Activated naive CD4-positive, alpha-beta T cell treated with anti-CD3 and anti-CD28 coated beads for 36 hours (primary cell): ENCODE measurements around the gene SYT7. TPM values are rescaled to one million over a fixed set of nuclear protein-coding genes. Genes with fewer than 3 reads are reported as not detected.
A peak's percentile ranks its signal among the peaks of the same experiment; 100 is the strongest.

Experiments
- CTCF ChIA-PET: fragments of 350-600 bp; sonication (Branson Sonifier 250); formaldehyde crosslinking; loops from one replicate; lab custom pipeline; 2021; ENCODE audit warnings: antibody characterized with exemption; lab: Charles Lee
- DNase-seq: peaks from one replicate; pipeline ENCODE4 v3.0.0-alpha.2; 2020
- H3K27ac Mint-ChIP-seq: one replicate; pipeline ENCODE4 v1.8.0; 2021; ENCODE audit warnings: mild to moderate bottlenecking, mixed read lengths
- H3K27me3 Mint-ChIP-seq: one replicate; pipeline ENCODE4 v1.8.0; 2021; ENCODE audit warnings: low read depth, mixed read lengths
- H3K36me3 Mint-ChIP-seq: one replicate; pipeline ENCODE4 v1.8.0; 2021; ENCODE audit warnings: low read depth, mixed read lengths
- H3K4me1 Mint-ChIP-seq: one replicate; pipeline ENCODE4 v1.8.0; 2021; ENCODE audit warnings: low read depth, mixed read lengths
- H3K4me3 Mint-ChIP-seq: one replicate; pipeline ENCODE4 v1.8.0; 2021; ENCODE audit warnings: mild to moderate bottlenecking, moderate library complexity, mixed read lengths
- H3K9me3 Mint-ChIP-seq: one replicate; pipeline ENCODE4 v1.8.0; 2021; ENCODE audit warnings: mixed read lengths
- intact Hi-C: fragments of 100-400 bp; cut with micrococcal nuclease; formaldehyde crosslinking; loops from one replicate; pipeline ENCODE4 v1.15.1; 2023
- total RNA-seq, 2 experiments: library from RNA; stranded (reverse); gene quantifications; one replicate each; pipeline ENCODE4 v1.2.3, GENCODE V29; 2021

Gene SYT7
- total RNA-seq, 2 experiments from 2014 or later, result not detected

GRCh38 chr11:61536676-61537270 lies 44.1 kb downstream of the SYT7 start:
- CTCF ChIA-PET, result interaction anchor here (0.7 kb wide), 1 partner anchor 20 kb away, joined by 3 read pairs; no protein-coding TSS in a partner anchor
- no peak overlapping the region for H3K4me3 Mint-ChIP-seq
- no peaks in the 10 kb centered on the region for H3K9me3 Mint-ChIP-seq
- H3K27me3 Mint-ChIP-seq, result peaks cover 4% of the 10 kb centered on the region
- no peaks in the 10 kb centered on the region for H3K4me1 Mint-ChIP-seq
- intact Hi-C loops, result no loop called here
- no peak overlapping the region for H3K27ac Mint-ChIP-seq
- H3K36me3 Mint-ChIP-seq, result no peaks in the 10 kb centered on the region
- no peak for DNase-seq

GRCh38 chr11:61535998-61536675 lies 44.7 kb downstream of the SYT7 start:
- Mint-ChIP-seq H3K36me3 (no peaks in the 10 kb centered on the region), H3K4me3 (no peak overlapping the region), H3K27me3 (peaks cover 2% of the 10 kb centered on the region), H3K27ac (no peak overlapping the region), H3K4me1 (no peaks in the 10 kb centered on the region), H3K9me3 (no peaks in the 10 kb centered on the region)
- CTCF ChIA-PET, result interaction anchor here (0.7 kb wide), 1 partner anchor 19 kb away, joined by 3 read pairs; no protein-coding TSS in a partner anchor
- no peak for DNase-seq
- intact Hi-C loops, result no loop called here

- Mint-ChIP-seq H3K4me1 (no peaks in the 10 kb centered on the region), H3K27ac (no peak overlapping the region), H3K27me3 (peaks cover 2% of the 10 kb centered on the region), H3K9me3 (no peaks in the 10 kb centered on the region), H3K4me3 (no peak overlapping the region), H3K36me3 (no peaks in the 10 kb centered on the region)
- CTCF ChIA-PET, result no interaction called here
- no peak for DNase-seq
- intact Hi-C loops, result loop anchor here (5.0 kb wide), 1 partner anchor 102 kb away; no protein-coding TSS in a partner anchor
These were observed 45.7 kb downstream of the SYT7 start for GRCh38 chr11:61534933-61535839.

GRCh38 chr11:61534025-61534932 lies 46.6 kb downstream of the SYT7 start:
- H3K9me3 Mint-ChIP-seq, result no peaks in the 10 kb centered on the region
- intact Hi-C loops, result loop anchor here (5.0 kb wide), 1 partner anchor 103 kb away; no protein-coding TSS in a partner anchor

GRCh38 chr11:61533401-61533800 lies 47.5 kb downstream of the SYT7 start:
- CTCF ChIA-PET, result interaction anchor here (0.6 to 2.9 kb wide), 3 partner anchors 16 to 67 kb away, joined by 3 to 15 read pairs (median 4); no protein-coding TSS in a partner anchor
- Mint-ChIP-seq H3K27ac (no peak overlapping the region), H3K4me1 (no peaks in the 10 kb centered on the region), H3K9me3 (no peaks in the 10 kb centered on the region), H3K36me3 (no peaks in the 10 kb centered on the region), H3K27me3 (peaks cover 2% of the 10 kb centered on the region), H3K4me3 (no peak overlapping the region)
- intact Hi-C loops, result loop anchor here (5.0 kb wide), 1 partner anchor 104 kb away; no protein-coding TSS in a partner anchor
- no peak for DNase-seq

More at GRCh38 chr11:61534025-61534932, 46.6 kb downstream of the SYT7 start:
- CTCF ChIA-PET, result interaction anchor here (1.4 to 2.9 kb wide), 2 partner anchors 17 to 52 kb away, joined by 4 to 15 read pairs; no protein-coding TSS in a partner anchor
- H3K27me3 Mint-ChIP-seq, result peaks cover 2% of the 10 kb centered on the region
- no peaks in the 10 kb centered on the region for H3K4me1 Mint-ChIP-seq
- DNase-seq, result no peak
- H3K36me3 Mint-ChIP-seq, result no peaks in the 10 kb centered on the region
- no peak overlapping the region for H3K4me3 Mint-ChIP-seq
- no peak overlapping the region for H3K27ac Mint-ChIP-seq

- Mint-ChIP-seq H3K4me3 (no peak overlapping the region), H3K27me3 (peaks cover 2% of the 10 kb centered on the region), H3K27ac (no peak overlapping the region), H3K9me3 (no peaks in the 10 kb centered on the region), H3K4me1 (no peaks in the 10 kb centered on the region), H3K36me3 (no peaks in the 10 kb centered on the region)
- intact Hi-C loops, result loop anchor here (5.0 kb wide), 1 partner anchor 104 kb away; no protein-coding TSS in a partner anchor
- CTCF ChIA-PET, result interaction anchor here (0.6 to 2.9 kb wide), 4 partner anchors 16 to 67 kb away, joined by 3 to 15 read pairs (median 6); no protein-coding TSS in a partner anchor
- no peak for DNase-seq
These were observed 47.9 kb downstream of the SYT7 start for GRCh38 chr11:61533039-61533375.

- H3K4me3 Mint-ChIP-seq, result no peak overlapping the region
- H3K27me3 Mint-ChIP-seq, result peaks cover 5% of the 10 kb centered on the region
- peak; percentile 59 for DNase-seq
- no peaks in the 10 kb centered on the region for H3K36me3 Mint-ChIP-seq
- intact Hi-C loops, result loop anchor here (5.0 kb wide), 1 partner anchor 105 kb away; no protein-coding TSS in a partner anchor
- H3K27ac Mint-ChIP-seq, result no peak overlapping the region
- H3K4me1 Mint-ChIP-seq, result no peaks in the 10 kb centered on the region
- CTCF ChIA-PET, result interaction anchor here (0.5 to 2.9 kb wide), 18 partner anchors 9 to 556 kb away, joined by 3 to 17 read pairs (median 3); no protein-coding TSS in a partner anchor
- no peaks in the 10 kb centered on the region for H3K9me3 Mint-ChIP-seq
These were observed 48.5 kb downstream of the SYT7 start for GRCh38 chr11:61532134-61533038.

- Mint-ChIP-seq H3K4me3 (no peak overlapping the region), H3K9me3 (no peaks in the 10 kb centered on the region), H3K36me3 (no peaks in the 10 kb centered on the region), H3K27ac (no peak overlapping the region), H3K4me1 (no peaks in the 10 kb centered on the region), H3K27me3 (peaks cover 5% of the 10 kb centered on the region)
- no peak for DNase-seq
- CTCF ChIA-PET, result interaction anchor here (0.8 to 2.9 kb wide), 7 partner anchors 9 to 262 kb away, joined by 3 to 17 read pairs (median 9); no protein-coding TSS in a partner anchor
- intact Hi-C loops, result loop anchor here (5.0 kb wide), 1 partner anchor 106 kb away; no protein-coding TSS in a partner anchor
These were observed 49.8 kb downstream of the SYT7 start for GRCh38 chr11:61531044-61531443.

- Mint-ChIP-seq H3K36me3 (no peaks in the 10 kb centered on the region), H3K4me1 (no peaks in the 10 kb centered on the region), H3K27me3 (peaks cover 3% of the 10 kb centered on the region), H3K4me3 (no peak overlapping the region), H3K27ac (no peak overlapping the region), H3K9me3 (no peaks in the 10 kb centered on the region)
- intact Hi-C loops, result loop anchor here (5.0 kb wide), 1 partner anchor 108 kb away; no protein-coding TSS in a partner anchor
- DNase-seq, result no peak
- CTCF ChIA-PET, result interaction anchor here (1.3 to 2.7 kb wide), 2 partner anchors 12 to 30 kb away, joined by 3 to 17 read pairs; no protein-coding TSS in a partner anchor
These were observed 51.2 kb downstream of the SYT7 start for GRCh38 chr11:61529537-61530225.

- no peak for DNase-seq
- Mint-ChIP-seq H3K36me3 (no peaks in the 10 kb centered on the region), H3K27me3 (peaks cover 4% of the 10 kb centered on the region), H3K9me3 (no peaks in the 10 kb centered on the region), H3K27ac (no peak overlapping the region), H3K4me1 (no peaks in the 10 kb centered on the region), H3K4me3 (no peak overlapping the region)
- CTCF ChIA-PET, result interaction anchor here (2.4 kb wide), 1 partner anchor 11 kb away, joined by 7 read pairs; no protein-coding TSS in a partner anchor
- intact Hi-C loops, result no loop called here
These were observed 52.8 kb downstream of the SYT7 start for GRCh38 chr11:61528114-61528513.
